Prostate gland (tissue), 2 donors: Measurements from ENCODE around the gene EVX1. TPM values are rescaled to one million over a fixed set of nuclear protein-coding genes. Genes with fewer than 3 reads are reported as not detected.

Source experiments
- DNase-seq: peaks from one replicate; pipeline ENCODE4 v3.0.0-alpha.2; 2019; ENCODE audit warnings: low spot score
- H3K27ac ChIP-seq, 2 donors: fragments of 200-600 bp; sonication (generic); 2 replicates each; pipeline ENCODE4 v1.5.1; 2017 to 2019
- H3K27me3 ChIP-seq: fragments of 200-600 bp; sonication (generic); replicated peaks from 2 replicates; pipeline ENCODE4 v1.5.1; 2019; ENCODE audit not compliant: insufficient read depth
- H3K36me3 ChIP-seq, 2 donors: fragments of 200-600 bp; sonication (generic); 1 replicate in 1 of 2; 2 replicates in 1 of 2; pipeline versions ENCODE4 v1.5.1 to v1.8.1; 2017 to 2019
- H3K4me1 ChIP-seq: fragments of 200-600 bp; sonication (generic); replicated peaks from 2 replicates; pipeline ENCODE4 v1.5.1; 2019
- H3K4me3 ChIP-seq, 2 donors: fragments of 200-600 bp; sonication (generic); 2 replicates each; pipeline ENCODE4 v1.5.1; 2017 to 2019
- H3K9me3 ChIP-seq: fragments of 200-600 bp; sonication (generic); 2 replicates; pipeline ENCODE4 v1.5.1; 2017
- POLR2A ChIP-seq: fragments of 450-650 bp; IDR thresholded peaks from one replicate; pipeline ENCODE4 v1.6.1; 2016; ENCODE audit warnings: antibody characterized with exemption, mild to moderate bottlenecking
- POLR2AphosphoS5 ChIP-seq: sonication (generic); formaldehyde crosslinking; IDR thresholded peaks from one replicate; pipeline ENCODE4 v1.6.1; 2017; ENCODE audit warnings: antibody characterized with exemption
- WGBS: methylation state at CpG from one replicate; pipeline ENCODE4 v1.1.5; 2018; 5-methylcytosine and 5-hydroxymethylcytosine counted together
- intact Hi-C: fragments of 100-400 bp; cut with DNase I; formaldehyde crosslinking; loops from one replicate; pipeline ENCODE4 v1.14.2; 2022
- total RNA-seq, 2 donors: library from RNA; depleted of rRNA; stranded (reverse); fragments of >200 nt; gene quantifications; one replicate each; pipeline ENCODE4 v1.1.0, GENCODE V29; 2016
- TF ChIP-seq, protein P1 (sequence below), 4 experiments: fragments of 200-600 bp in 2 of 4; fragments of 450-650 bp in 2 of 4; sonication (generic) in 2 of 4; IDR thresholded peaks; 1 replicate in 3 of 4; 2 replicates in 1 of 4; pipeline ENCODE4 v1.5.1; 2016 to 2019; ENCODE audit warnings: antibody characterized with exemption in 4 of 4, mild to moderate bottlenecking in 2 of 4, moderate library complexity in 2 of 4

The EVX1 gene
- total RNA-seq, 2 donors from 2014 or later = 5.1 to 5.9 TPM

DNA sequence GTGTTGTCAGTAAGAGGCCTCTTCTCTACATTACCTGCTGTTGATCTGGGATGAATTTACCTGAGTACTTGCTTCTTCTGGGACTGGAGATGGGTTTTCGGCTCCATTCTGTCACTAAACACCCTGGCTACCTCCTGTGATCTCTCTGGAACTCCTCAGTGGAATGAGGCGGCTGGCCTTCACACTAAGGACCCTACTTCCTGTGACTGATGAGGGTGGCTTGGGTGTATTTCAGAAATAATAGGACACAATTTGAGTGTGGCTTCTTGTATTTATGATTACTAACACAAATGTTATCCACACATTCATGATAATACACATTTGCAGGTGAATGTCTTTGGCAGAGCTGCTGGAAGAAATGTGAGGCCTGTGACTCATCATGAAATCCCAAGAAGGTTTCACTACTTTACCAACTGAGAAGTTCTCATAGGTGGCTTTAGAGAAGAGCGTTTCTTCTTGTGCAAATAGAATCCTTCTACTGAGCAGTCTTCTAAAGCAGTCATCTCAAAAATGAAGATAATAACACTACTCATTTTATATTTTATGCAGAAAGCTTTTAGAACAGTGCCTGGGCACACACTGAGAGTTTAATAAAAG is 21.3 kb upstream of the EVX1 start:
- intact Hi-C loops = no loop called here
- DNase-seq = no peak
- TF ChIP-seq POLR2A (no peak), POLR2AphosphoS5 (no peak)
- TF ChIP-seq, protein P1, sequence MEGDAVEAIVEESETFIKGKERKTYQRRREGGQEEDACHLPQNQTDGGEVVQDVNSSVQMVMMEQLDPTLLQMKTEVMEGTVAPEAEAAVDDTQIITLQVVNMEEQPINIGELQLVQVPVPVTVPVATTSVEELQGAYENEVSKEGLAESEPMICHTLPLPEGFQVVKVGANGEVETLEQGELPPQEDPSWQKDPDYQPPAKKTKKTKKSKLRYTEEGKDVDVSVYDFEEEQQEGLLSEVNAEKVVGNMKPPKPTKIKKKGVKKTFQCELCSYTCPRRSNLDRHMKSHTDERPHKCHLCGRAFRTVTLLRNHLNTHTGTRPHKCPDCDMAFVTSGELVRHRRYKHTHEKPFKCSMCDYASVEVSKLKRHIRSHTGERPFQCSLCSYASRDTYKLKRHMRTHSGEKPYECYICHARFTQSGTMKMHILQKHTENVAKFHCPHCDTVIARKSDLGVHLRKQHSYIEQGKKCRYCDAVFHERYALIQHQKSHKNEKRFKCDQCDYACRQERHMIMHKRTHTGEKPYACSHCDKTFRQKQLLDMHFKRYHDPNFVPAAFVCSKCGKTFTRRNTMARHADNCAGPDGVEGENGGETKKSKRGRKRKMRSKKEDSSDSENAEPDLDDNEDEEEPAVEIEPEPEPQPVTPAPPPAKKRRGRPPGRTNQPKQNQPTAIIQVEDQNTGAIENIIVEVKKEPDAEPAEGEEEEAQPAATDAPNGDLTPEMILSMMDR (IDR thresholded peaks at IDR 0.05) = no peak
- Histone ChIP-seq H3K27ac (no peak overlapping the region), H3K4me3 (no peak overlapping the region), H3K27me3 (no peaks in the 10 kb centered on the region), H3K36me3 (no peaks in the 10 kb centered on the region), H3K9me3 (no peaks in the 10 kb centered on the region), H3K4me1 (no peaks in the 10 kb centered on the region)
- 96% methylated on average over 3 of the region's 3 CpGs for WGBS

DNA sequence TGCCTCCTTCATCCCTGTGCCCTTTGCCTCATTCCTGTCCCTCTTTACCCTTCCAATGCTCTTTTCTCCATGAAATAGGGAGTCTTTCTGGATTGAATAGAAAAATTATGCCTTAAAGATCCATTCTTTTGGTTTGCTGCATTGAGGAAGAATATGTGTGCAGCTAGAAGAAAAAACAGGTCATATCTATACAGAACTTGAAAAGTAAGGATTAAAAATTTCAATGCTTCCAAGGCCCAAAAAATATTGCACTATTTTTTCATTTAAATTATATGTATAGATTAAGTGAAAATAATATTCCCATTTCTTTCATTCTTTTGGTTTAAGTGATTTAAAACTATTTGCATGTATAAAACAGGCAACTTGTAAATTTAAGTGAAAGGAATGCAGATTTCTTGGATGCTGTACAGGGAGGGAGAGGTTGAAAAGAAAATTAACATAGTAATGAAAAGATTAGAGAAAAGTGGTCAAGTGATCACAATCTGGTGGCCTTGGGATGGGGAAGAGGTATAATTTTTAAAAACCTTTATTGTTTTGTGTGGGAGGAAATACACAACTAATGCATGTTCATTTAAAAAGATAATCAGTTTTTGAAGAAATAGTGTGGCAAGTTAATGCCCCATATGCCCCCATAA is 18.5 kb upstream of the EVX1 start:
- H3K4me3 ChIP-seq = no peak overlapping the region
- H3K27me3 ChIP-seq = no peaks in the 10 kb centered on the region
- no peak overlapping the region for H3K27ac ChIP-seq
- DNase-seq = no peak
- no peaks in the 10 kb centered on the region for H3K9me3 ChIP-seq
- intact Hi-C loops = no loop called here
- no peaks in the 10 kb centered on the region for H3K36me3 ChIP-seq
- H3K4me1 ChIP-seq = no peaks in the 10 kb centered on the region
- TF ChIP-seq POLR2A = no peak

DNA sequence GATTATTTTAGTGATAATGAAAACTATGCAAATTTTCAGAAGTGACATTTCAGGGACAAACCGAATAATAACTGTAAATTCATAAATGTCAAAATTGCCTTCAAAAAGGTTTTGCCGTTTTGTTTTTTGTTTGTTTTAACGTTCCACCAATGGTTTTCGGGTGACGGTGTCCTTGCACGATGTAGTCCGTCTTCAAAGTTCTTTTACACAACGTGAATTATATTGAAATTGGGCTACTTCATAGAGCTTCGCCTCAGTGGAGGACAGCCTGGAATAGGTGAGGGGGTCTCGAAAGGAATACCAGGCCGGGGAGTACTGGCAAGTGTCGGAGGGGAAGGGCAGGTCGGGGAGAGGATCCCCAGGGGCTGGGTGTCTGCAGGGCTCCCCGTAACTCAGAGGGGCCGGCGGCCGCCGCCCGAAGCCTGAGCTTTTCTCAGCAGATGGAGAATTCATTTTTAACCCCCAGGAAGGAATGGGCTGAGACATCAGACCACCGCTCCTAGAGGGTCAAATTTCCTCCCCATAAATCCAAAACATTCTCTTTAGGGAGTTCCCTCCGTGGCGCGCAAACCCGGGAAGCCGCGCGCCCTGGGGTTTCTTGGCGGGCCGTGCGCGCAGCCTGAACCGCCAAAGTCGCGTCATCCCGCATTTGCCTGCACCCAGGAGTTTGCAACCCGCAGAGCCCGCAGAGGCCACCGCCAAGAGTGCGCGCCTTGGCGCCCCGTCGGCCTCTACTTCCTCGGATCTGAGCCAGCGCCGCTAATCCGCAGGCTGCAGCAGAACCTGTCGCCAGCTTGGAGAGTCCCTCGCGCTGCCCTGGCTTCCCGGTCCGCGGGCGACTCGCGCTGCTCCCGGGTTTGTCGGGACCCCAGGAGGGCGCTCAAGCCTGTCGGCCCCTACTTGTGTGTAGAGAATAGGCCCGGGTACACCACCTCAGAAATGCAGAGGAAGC is 17.3 kb upstream of the EVX1 start:
- Histone ChIP-seq H3K9me3 (no peaks in the 10 kb centered on the region), H3K4me1 (no peaks in the 10 kb centered on the region), H3K4me3 (peak overlapping the region; percentile 4 to 19), H3K36me3 (no peaks in the 10 kb centered on the region), H3K27ac (no peak overlapping the region), H3K27me3 (no peaks in the 10 kb centered on the region)
- TF ChIP-seq, protein P1 (IDR thresholded peaks at IDR 0.05) = no peak
- no peak for TF ChIP-seq POLR2A
- TF ChIP-seq POLR2AphosphoS5 = no peak
- intact Hi-C loops = no loop called here
- 28% methylated on average over 53 of the region's 61 CpGs for WGBS
- no peak for DNase-seq

DNA sequence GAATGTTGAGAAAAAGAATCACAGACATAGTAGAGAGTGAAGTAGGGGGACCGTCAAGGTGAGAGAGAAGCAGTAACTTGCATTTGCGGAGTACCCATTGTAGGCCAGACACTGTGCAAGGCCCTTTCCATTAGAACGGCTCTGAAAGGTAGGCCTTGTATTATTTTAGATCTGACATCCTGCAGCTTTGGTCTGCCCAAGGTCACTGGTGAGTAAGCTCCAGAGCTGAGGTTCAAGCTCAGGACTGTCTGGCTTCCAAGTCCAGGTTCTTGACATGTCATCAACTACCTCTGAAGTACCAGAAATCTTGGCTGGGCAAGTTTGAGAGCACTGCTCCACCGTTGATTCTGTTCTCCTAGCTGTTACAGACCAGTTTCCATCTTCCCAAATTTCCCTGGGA is 13.2 kb upstream of the EVX1 start:
- Histone ChIP-seq H3K27me3 (no peaks in the 10 kb centered on the region), H3K4me3 (no peak overlapping the region), H3K36me3 (no peaks in the 10 kb centered on the region), H3K9me3 (no peaks in the 10 kb centered on the region), H3K27ac (no peak overlapping the region), H3K4me1 (no peaks in the 10 kb centered on the region)
- TF ChIP-seq POLR2AphosphoS5 (no peak), POLR2A (no peak)
- TF ChIP-seq, protein P1 (IDR thresholded peaks at IDR 0.05) = no peak
- no peak for DNase-seq
- 90% methylated on average over 4 of the region's 4 CpGs for WGBS
- intact Hi-C loops = no loop called here
